ENCODE results near the gene KIF2A.

DNA sequence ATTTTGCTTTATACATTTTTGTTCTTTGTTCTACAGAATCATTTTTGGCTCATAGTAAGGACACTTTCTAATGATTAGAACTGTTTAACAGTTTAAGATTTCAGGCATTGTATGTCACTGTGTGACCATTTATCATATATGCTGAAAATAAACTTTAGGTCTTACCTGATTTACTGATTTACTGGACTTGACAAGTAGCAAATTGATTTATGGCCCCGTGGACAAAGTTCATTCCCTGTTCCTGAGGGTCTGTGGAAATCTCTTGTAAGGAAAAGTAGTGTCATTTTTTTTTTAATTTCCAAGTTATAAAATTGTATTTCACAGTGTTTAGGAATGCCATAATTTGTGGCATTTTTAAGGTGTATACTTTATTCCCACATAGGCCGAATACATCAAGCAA lies 40.7 kb downstream of the KIF2A start:
- TF ChIP-seq, protein P1, sequence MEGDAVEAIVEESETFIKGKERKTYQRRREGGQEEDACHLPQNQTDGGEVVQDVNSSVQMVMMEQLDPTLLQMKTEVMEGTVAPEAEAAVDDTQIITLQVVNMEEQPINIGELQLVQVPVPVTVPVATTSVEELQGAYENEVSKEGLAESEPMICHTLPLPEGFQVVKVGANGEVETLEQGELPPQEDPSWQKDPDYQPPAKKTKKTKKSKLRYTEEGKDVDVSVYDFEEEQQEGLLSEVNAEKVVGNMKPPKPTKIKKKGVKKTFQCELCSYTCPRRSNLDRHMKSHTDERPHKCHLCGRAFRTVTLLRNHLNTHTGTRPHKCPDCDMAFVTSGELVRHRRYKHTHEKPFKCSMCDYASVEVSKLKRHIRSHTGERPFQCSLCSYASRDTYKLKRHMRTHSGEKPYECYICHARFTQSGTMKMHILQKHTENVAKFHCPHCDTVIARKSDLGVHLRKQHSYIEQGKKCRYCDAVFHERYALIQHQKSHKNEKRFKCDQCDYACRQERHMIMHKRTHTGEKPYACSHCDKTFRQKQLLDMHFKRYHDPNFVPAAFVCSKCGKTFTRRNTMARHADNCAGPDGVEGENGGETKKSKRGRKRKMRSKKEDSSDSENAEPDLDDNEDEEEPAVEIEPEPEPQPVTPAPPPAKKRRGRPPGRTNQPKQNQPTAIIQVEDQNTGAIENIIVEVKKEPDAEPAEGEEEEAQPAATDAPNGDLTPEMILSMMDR (IDR thresholded peaks at IDR 0.05; ENCODE audit: extremely low read depth in 1 of 2, insufficient read depth in 1 of 2, low read depth in 1 of 2, low read length in 2 of 2): no peak
- no peak for TF ChIP-seq POLR2AphosphoS5 (IDR thresholded peaks at IDR 0.05; ENCODE audit: insufficient read depth, low read depth, low read length)

All from endothelial cell of umbilical vein (primary cell).